CD4-positive, alpha-beta T cell treated with Interleukin-15 for 1 hour (primary cell): ENCODE data around the gene MICU1.
"Not testable (repeated sequence)": the region's sequence is repeated elsewhere in the genome, so short reads cannot be mapped to it uniquely, and the experiment has no call there.

Source experiments
- DNase-seq: peaks from one replicate; pipeline ENCODE4 v3.0.0-alpha.2; 2020

Gene MICU1

GRCh38 chr10:72379062-72379461 is 246.8 kb downstream of the MICU1 start:
- no peak for DNase-seq

GRCh38 chr10:72375585-72375984 is 250.3 kb downstream of the MICU1 start:
- no peak for DNase-seq

DNA sequence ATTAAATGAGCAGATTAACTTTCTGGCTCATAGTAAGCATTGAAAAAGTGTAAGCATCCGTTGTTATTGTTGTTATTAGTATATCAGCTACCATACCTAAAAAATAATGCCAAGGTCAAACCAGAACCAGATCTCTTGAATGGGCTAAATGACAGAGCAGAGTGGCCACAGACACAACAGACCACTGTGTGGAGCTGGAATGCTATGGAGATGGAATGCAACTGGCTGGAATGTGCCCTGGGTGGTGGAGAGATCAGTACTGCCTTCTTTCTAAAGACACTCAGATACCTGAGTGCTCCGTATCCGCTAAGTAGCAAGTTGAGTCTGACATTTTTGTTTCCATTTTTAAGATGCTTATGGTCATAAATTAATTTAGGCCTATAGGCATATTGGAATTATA is 250.7 kb downstream of the MICU1 start:
- DNase-seq, result no peak

DNA sequence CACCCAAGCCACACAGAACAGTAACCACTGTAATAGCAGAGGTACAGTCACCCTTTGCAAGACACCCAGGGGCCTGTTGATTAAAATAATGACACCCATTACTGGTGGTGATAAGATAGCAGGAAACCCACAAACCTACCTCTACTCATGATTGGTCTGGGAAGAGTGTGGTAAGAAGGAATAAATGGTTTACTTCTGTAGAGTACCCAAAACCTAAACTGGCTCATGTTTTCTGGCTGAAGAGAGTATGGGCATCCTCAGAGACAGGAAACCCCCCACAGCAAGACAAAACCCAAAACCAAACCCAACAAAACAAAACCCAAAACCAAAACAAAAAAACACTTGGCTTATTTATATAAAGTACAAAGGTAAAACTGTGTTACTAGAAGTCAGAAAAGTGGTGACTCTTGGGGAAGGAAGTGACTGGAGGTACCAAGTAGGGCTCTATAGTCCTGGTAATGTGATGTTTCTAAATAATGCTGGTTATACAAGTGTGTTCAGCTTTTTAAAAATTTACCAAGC is 255.6 kb downstream of the MICU1 start:
- DNase-seq, result peak; percentile 17

GRCh38 chr10:72367301-72367960 is 258.4 kb downstream of the MICU1 start:
- no peak for DNase-seq

DNA sequence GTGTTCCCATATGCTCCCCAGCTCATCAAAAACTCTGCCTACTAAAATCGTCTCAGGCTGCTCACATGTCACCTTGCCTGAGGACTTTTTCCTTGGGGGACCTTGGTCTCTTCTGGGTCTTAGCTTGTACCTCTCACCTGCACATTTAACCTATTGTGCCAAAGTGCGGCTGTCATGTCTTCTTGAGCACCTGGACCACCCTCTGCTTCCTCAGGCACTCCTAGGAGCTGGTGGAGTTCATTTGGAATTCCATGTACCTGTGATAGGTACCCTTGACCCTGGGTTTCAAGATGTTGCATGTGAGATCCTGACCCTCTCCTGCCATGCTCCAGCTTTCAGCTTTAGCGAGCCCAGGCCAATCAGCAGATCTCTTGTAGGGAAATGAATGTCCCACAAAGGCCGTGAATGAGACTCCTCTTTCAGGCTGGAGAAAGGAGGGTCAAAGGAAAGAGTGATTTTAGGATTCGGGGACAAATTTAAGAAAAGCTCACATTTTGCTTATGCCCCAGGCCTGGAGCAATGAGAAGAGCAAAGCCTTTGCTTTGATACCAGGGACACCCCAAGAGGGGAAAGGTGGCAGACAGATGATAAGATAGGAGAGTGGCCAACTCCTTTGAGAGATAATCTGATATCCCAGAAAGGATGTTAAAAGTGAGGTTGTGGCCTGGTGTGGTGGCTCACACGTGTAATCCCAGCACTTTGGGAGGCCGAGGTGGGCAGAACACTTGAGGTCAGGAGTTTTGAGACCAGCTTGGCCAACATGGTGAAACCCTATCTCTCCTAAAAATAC is 260.6 kb downstream of the MICU1 start:
- no peak for DNase-seq

DNA sequence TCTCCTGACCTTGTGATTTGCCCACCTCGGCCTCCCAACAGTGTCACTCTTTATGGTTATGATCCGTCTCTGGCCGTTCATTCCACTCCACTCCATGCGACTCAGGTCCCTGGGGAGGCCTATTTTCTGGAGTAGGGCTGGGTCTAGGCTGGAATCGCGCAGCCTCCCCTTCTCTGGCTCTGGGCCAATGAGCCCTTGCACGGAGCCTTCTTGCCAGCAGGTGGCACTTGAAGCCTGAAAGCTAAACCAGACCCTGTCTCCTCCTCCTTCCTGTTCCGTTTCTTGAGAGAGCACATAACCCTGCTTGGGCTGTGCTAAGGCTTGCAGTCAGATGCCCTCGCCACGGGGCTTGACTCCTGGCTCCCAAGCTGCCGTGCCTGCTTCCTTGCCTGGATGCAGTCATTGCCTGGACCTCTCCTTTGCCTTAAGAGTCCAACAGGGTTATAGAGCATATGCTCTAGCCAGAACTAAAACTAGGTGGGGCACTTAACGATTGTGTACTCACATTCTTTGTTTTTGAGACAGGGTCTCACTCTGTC is 261.6 kb downstream of the MICU1 start:
- peak; percentile 84 for DNase-seq

DNA sequence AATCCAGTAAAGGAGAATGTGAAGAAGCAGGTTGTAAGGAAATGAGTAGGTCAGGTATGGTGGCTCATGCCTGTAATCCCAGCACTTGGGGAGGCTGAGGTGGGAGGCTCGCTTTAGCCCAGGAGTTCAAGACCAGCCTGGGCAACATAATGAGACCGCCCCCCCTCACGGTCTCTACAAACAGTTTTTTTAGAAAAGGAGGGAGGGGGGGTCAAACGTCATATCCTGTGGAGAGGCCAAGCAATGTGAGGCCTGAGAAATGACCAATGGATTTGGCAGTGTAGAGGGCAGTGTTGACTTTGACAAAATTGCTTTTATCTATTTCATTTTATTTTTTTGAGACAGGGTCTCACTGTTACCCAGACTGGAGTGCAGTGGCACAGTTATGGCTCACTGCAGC is 268.9 kb downstream of the MICU1 start:
- DNase-seq, result no peak

GRCh38 chr10:72356115-72356514 is 269.8 kb downstream of the MICU1 start:
- DNase-seq, result no peak

DNA sequence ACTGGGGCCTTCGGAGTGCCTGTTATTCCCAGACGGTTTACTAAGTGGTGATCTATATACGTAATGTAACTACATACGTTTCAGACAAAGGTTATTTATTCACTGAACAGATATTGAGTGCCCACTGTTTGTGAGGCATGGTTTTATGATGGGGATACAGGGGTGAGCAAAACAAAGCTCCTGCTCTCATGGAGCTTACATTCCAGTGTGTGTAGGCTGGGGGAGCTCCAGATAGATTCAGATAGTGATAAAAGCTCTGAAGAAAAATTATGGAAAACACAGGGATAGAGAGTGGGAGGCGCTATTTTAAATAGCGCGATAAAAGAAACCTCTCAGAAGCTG is 270.7 kb downstream of the MICU1 start:
- DNase-seq, result no peak

- peak; percentile 91 for DNase-seq
These were observed 271.3 kb downstream of the MICU1 start, which contains the start of gene DNAJB12 for GRCh38 chr10:72354356-72355213. Gene DNAJB12 (minus strand): TSS chr10:72354919. CDS start chr10:72354897, 22 bp downstream.

GRCh38 chr10:72353965-72354355 is 271.9 kb downstream of the MICU1 start:
- DNase-seq, result no peak

- DNase-seq, result no peak
These were observed 272.6 kb downstream of the MICU1 start for GRCh38 chr10:72353028-72353964.

- DNase-seq, result no peak
These were observed 274.4 kb downstream of the MICU1 start for GRCh38 chr10:72351479-72351878.

DNA sequence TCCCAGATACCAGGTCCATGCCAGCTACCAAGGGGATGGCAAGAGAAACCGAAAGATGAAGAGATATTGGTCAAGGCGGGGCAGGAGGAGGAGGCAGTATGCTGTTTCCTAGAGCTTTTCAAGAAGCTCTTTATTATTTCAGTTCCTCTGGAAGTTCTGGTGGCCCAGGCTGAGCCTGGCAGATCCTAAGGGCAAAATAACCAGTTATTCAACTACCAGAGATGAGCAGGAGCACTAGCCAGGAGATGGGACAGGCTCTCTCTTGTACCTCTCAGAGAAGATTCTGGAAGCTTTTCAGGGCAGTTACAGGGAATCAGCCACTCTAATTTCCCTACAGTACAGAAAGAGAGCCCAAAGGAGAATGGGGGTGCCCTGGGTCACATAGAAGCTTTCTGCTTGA is 276.4 kb downstream of the MICU1 start:
- DNase-seq, result no peak

- no peak for DNase-seq
These were observed 277.6 kb downstream of the MICU1 start for GRCh38 chr10:72348282-72348681.

- DNase-seq, result not testable (repeated sequence)
These were observed 279.8 kb downstream of the MICU1 start for GRCh38 chr10:72346117-72346516.

GRCh38 chr10:72344932-72345331 is 280.9 kb downstream of the MICU1 start:
- no peak for DNase-seq

DNA sequence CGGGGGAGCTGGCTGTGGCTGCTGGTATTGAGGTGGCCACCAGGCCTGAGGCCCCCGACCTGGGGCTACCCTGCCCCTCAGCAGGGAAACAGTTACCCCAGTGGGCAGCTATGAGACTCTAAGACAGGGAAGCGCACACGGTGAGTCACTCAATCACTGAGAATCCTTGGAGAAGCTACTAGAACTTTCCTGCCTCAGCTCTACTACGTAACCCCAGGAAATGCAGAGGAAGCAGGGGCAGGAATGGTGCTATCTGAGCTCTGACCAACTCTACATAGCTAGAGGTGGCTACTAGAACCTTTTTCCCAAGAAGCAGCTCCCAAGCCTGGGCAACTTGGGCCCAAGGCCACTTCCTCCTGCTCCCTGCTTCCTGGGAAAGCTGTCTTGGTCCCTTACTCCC is 283.0 kb downstream of the MICU1 start:
- DNase-seq, result peak; percentile 14

DNA sequence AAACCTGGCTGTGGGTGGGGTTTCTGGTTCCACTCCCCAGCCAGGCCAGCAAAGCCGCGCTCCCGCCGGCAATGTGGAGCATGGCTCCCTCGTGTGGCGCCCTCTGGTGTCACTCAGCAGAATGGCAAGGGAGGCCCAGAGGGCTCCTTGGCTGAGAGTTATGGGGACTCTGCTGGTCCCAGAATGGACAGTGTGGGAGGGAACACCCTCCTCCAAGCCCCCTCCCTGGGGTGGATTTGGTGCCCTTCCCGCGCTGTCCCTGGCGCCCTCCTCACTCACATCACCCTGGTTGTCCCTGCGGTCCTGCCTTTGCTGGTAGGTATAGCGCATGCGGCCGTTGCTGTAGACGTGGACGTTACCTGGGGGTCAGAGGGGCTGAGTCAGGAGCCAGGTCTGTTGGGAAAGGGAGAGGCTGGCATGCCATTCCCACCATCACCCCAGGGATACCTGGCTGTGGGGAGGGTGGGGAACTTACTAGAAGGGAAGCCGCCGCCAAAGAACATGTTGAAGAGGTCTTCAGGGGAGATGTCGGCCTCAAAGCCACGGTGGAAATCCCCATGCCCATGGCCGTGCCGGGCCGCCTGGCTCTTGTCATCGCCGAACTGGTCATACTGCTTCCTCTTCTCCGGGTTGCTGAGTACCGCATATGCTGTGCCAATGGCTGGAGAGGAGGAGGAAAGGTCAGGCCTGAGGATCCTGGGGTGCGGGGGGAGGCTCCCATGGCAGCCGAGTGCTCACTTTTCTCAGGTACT is 285.2 kb downstream of the MICU1 start:
- peak; percentile 76 for DNase-seq

DNA sequence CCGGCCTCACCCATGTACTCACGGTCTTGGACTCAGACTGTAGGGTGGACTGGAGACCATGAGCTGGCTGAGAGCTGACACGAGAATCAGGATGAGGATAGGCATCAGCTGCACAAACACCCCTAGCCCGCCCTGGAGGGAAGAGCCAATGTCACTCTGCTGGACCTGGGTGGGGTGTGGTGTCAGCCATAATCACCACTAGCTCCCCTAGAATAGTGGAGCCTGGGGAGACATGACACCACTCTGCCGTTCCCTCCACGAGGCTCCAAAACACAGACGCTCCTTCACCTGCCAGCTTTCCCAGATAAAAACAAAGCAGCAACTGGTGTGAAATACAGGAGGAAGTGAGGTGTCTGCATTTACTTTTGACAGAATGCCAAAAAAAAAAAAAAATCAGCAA is 287.7 kb downstream of the MICU1 start:
- DNase-seq, result no peak
